Testis (tissue), 2 donors: Measurements from ENCODE around the gene PRPF4.

Experiments
- POLR2A ChIP-seq: fragments of 450-650 bp; IDR thresholded peaks from one replicate; pipeline ENCODE4 v1.6.1; 2017; ENCODE audit warnings: antibody characterized with exemption, mild to moderate bottlenecking, moderate library complexity
- TF ChIP-seq, protein P1 (sequence below), 3 experiments: fragments of 450-650 bp in 2 of 3; fragments of 200-600 bp in 1 of 3; sonication (generic) in 1 of 3; IDR thresholded peaks; one replicate each; pipeline ENCODE4 v1.5.1; 2016 to 2019; ENCODE audit warnings: antibody characterized with exemption in 3 of 3, mild to moderate bottlenecking in 2 of 3, moderate library complexity in 1 of 3

- TF ChIP-seq, protein P1, sequence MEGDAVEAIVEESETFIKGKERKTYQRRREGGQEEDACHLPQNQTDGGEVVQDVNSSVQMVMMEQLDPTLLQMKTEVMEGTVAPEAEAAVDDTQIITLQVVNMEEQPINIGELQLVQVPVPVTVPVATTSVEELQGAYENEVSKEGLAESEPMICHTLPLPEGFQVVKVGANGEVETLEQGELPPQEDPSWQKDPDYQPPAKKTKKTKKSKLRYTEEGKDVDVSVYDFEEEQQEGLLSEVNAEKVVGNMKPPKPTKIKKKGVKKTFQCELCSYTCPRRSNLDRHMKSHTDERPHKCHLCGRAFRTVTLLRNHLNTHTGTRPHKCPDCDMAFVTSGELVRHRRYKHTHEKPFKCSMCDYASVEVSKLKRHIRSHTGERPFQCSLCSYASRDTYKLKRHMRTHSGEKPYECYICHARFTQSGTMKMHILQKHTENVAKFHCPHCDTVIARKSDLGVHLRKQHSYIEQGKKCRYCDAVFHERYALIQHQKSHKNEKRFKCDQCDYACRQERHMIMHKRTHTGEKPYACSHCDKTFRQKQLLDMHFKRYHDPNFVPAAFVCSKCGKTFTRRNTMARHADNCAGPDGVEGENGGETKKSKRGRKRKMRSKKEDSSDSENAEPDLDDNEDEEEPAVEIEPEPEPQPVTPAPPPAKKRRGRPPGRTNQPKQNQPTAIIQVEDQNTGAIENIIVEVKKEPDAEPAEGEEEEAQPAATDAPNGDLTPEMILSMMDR (IDR thresholded peaks at IDR 0.05) = peak; percentile 21 to 57 (median 53)
- no peak for TF ChIP-seq POLR2A
These were observed 33.9 kb downstream of the PRPF4 start for GRCh38 chr9:113309204-113309813.
